Erythroblast (primary cell): ENCODE results near the gene FERMT2.
"Not testable (repeated sequence)": the region's sequence is repeated elsewhere in the genome, so short reads cannot be mapped to it uniquely, and the experiment has no call there.

ENCODE experiments used
- DNase-seq, 2 experiments: peaks; one replicate each; lab custom pipeline; 2025; lab: John Stamatoyannopoulos, UW
- GATA1 ChIP-seq: IDR thresholded peaks from 2 replicates; pipeline ENCODE4 v1.6.1; 2011; ENCODE audit warnings: low read depth, mild to moderate bottlenecking, control low read depth, low read length, moderate library complexity
- POLR2A ChIP-seq: IDR thresholded peaks from 2 replicates; pipeline ENCODE4 v1.6.1; 2011; ENCODE audit warnings: mild to moderate bottlenecking, low read length

Gene FERMT2

DNA sequence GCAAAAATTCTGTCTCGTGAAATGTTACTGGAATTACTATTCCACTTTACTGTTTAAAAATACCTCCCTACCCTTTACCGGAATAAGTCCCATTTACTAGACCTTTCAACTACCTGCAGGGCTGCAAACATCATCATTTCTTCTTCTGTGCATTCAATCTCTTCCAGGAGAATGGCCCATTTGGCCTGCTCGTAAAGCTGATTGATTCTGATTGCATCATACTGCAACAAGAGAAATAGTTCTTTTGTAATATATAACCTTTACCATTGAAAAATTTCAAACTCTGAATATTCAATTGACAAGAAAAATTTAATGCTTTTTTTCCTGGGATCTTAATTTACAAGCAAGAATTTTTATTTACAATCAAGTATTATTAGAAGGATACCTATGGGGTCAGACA, 72.4 kb downstream of the FERMT2 start:
- DNase-seq = no peak
- TF ChIP-seq POLR2A (no peak), GATA1 (no peak)

DNA sequence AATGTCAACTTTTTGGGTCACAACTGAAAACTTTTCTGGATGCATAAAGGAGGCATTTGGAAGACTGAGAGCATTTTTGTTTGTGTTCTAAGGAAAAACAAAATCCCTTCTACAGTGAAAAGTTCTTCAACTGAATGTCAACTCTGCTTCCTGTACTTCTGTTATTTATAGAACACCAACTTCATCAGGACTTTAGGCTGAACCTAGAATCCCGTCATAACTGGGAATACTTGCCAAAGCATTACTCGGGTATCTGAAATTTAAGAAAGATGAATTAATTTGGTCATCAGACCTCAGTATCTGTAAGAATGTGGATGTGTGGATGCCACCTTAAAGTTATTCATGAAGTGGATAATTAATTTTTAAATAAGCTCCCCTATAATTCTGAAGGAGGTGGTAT, 73.2 kb downstream of the FERMT2 start:
- no peak for DNase-seq
- no peak for TF ChIP-seq POLR2A
- TF ChIP-seq GATA1 = no peak

DNA sequence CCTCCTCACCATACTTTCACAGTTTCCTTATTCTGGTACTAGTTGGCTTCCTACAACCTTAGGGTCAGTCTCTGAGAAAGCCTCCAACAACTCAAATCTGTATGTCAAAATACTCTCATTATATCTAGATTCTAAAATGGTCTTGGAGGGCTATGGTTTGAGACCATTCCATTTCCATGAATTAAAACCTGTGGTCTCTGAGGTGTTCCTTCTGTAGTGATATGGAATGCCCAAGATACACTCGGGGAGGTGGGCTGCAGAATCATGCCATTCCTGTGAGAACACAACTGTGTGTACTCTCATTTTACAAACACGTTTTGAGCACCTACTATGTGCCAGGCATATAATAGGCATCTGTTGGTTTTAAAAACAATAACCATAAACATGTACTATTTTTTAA, 74.0 kb downstream of the FERMT2 start:
- TF ChIP-seq GATA1 (no peak), POLR2A (no peak)
- no peak for DNase-seq

DNA sequence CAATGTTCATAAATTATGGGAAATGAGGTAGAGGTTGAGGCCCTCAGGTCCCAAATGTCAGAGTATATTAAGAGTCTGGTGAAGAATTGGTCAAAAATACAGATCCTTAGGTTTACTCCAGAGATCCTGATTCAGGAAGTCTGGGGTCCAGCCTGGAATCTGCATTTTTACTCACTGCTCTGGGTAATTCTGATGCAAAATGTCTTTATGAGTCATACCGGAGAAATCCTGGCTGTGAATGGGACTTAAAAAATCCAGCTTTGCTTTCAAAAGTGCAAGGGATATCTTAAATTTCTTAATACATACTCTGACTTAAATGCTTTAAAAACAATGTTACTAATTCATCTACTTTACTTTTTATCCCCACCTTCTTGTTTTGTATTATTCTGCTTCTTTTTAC, 74.5 kb downstream of the FERMT2 start:
- DNase-seq = no peak
- TF ChIP-seq GATA1 (no peak), POLR2A (no peak)

DNA sequence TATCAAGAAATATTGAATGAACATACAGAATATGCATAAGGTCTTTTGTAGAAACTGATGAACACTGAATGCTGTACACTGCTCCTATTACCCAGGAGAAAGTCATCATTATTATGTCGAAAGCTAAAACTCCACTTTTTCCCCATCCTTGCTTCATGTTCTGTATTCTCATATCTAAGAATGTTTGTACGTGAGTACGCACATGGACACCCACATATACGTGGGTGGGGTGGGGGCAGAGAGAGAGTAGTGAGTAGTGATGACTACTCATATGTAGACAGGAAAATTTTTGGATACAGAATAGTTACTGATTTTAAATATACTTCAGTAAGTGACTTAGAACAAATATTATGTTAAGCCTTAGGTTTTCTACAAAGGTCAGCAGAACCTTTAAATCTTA, 75.1 kb downstream of the FERMT2 start:
- no peak for DNase-seq

DNA sequence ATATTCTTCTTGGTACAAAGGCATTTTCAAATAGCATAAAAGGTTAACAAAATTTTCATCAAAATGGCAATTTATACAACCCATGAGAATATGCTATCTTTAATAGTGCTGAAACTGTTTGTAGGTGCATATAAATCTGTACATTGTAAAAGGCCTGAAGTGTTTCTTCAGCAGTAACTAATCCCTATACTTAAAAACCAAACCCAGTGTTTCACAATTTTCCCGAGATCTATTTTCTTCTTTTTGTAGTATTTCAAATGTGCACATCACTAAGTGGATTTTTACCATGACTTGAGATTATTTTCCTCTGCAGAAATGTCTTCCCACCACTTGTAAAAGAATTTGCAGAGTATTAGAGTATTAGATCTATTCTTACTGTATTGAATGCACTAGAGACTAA, 76.5 kb downstream of the FERMT2 start:
- DNase-seq = no peak
- no peak for TF ChIP-seq GATA1
- no peak for TF ChIP-seq POLR2A

More for the DNA sequence above, 75.1 kb downstream of the FERMT2 start:
- TF ChIP-seq POLR2A (no peak), GATA1 (no peak)

DNA sequence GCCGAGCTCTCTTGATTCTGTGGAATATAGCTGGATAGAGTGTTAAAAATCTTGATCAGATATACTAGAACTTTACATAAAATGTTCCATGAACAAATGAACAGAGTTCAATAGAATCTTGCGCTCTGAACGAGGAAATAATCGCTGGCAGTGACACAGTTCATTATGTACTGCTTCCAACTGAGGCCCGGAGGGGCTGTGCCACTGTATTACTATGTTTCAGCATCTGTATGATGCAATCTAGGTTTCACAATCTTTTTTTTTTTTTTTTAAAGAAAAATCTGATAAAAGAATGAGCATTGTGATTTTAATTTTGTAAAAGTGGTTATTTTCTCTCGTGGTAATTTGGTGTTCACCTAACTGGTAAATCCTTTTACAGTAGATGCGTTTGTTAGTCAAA, 77.2 kb downstream of the FERMT2 start:
- TF ChIP-seq POLR2A (no peak), GATA1 (no peak)
- no peak for DNase-seq

DNA sequence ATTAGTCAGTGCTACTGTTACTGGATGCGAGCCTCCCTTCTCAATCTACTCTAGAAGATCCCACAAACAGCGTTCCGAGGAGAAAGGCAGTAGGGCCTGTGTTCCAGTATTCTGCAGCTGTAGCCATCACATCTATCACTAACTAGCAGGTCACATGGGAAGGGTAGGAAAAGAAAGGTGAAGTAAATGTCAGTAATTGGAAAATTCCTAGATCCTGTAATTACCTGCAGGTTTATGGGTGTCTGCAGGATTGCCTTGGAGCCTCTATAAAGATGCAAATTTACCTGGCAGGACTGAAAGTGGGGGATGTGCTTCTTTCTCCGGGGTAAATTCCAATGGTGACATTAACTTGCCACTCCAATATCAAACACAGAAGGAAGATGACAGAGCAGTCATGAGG, 77.8 kb downstream of the FERMT2 start:
- no peak for DNase-seq
- TF ChIP-seq GATA1 = no peak
- TF ChIP-seq POLR2A = no peak

DNA sequence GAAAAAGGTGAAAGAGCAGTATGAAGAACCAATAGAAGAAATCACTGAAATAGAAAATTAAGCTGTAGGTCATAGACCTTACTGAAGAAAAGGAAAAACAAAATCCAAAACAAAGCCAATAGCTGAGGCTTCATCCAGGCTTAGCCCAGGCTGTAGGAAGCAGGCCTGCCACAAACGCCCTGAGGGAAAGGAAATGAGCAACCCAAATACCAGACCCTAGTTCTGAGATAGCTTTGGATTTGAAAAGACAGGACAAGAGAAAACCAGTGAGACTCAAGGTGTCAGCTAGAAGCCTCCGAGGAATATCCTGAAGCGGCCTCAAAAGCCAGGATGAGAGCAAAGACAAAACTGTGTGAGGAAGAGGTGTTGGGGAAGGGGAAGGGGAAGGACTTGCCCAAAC, 79.2 kb downstream of the FERMT2 start:
- TF ChIP-seq GATA1 (no peak), POLR2A (no peak)
- DNase-seq = no peak

DNA sequence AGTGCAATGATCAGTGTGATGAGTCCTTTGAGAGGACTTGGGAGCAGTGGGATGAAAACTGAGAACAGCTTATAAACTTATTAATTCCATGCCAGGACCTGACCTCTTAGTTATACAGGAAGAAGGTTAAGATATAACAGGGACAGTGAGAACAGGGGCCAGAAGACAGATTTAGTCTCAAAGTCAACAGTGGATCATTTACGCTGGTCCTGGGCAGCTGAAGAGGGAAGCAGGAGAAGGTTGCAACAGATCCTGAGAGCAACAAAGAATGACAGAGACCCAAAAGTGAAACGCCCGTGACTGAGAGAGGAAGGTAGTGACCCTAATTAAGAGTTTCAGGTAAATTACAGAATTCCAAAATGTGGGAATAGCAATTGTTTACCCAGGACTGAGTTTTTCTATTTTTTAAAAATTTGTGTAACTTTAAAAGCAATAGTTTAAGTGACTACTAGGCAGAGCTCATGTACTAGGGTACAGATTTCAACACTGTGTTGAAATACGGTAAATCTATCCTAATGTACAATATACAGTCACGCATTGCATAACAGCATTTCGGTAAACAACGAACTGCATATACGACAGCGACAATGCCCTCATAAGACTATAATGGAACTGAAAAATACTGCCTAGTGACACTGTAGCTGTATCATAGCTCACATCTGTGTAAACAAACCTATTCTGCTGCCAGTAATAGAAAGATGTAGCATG, 81.8 kb downstream of the FERMT2 start:
- no peak for TF ChIP-seq GATA1
- no peak for DNase-seq

DNA sequence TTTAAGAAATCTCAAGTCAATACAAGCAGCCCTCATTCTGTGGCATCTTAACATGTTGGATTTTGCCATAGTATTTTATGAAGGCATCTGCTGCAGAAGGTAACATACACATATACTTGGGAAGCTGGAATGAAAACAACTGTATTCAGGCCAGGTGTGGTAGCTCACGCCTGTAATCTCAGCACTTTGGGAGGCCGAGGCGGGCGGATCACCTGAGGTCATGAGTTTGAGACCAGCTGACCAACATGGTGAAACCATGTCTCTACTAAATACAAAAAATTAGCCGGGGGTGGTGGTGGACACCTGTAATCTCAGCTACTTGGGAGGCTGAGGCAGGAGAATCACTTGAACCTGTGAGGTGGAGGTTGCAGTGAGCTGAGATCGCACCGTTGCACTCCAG, 86.0 kb downstream of the FERMT2 start:
- DNase-seq = not testable (repeated sequence)

DNA sequence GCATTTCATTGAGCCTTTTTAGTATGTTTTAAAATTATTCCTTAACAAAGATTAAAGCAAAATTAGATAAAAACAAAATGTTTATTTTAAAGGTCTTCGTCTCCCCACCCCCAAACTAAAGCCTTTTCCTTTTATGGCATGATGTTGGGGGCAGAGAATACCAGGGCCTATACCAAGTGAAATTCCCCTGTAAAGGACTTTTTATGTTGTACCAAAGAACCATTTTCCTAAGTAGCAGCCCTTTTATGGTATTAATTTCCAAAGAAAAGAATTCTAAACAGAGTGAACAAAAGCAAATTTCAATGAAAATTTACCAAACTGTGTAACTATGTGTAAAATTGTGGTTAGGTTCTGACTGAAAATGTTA, 87.5 kb downstream of the FERMT2 start:
- TF ChIP-seq GATA1 (no peak), POLR2A (no peak)
- DNase-seq = no peak

DNA sequence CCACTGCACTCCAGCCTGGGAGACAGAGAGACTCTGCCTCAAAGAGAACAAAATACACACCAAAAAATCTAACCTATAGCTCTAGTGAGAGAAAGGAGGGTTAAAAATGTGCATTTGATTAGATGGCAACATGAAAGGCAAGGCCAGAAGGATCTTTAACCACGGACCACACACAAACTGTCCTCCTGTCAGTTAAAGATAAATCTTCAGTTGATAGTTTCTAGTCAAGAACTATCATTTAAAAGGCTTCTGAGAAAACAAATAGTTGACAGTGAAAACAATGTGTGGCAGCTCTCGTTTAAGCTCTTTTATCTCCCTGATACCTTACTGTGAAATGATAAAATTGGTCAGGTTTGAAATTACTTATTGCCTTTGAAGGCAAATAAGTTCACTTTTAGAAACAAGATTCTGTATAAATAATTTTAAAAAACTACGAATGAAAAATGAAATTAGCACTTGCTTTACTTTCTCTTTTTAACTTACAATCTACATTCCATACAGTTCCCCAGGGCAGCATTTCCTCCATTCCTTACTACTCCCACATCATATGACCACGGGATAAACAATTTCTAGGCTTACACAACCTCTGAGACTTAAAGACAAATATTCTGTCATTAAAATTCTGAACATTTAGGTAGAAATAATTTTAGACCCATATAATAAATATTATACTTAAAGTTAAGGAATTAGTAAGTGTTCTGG, 88.1 kb downstream of the FERMT2 start:
- TF ChIP-seq POLR2A = no peak
- no peak for TF ChIP-seq GATA1
- peak in 1 of 2 experiments; percentile 5 for DNase-seq

DNA sequence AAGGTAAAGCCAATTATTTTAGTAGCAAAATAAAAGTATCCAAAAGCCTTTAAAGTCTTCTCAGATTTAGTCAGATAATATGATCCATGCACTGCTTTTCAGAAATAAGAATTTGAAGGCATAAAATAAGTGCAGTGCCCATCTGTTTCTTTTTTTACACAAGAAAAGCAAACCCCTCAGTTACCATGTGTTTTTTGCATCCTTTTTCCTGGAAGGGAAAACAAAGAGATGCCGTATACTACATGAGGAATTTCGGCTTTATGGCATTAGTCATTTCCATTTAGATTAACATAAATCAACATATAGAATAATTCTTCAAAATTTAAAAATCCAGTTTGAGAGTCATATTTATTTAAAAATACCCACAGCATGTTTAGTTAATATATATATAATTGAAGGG, 89.4 kb downstream of the FERMT2 start:
- TF ChIP-seq POLR2A (no peak), GATA1 (no peak)
- DNase-seq = no peak

DNA sequence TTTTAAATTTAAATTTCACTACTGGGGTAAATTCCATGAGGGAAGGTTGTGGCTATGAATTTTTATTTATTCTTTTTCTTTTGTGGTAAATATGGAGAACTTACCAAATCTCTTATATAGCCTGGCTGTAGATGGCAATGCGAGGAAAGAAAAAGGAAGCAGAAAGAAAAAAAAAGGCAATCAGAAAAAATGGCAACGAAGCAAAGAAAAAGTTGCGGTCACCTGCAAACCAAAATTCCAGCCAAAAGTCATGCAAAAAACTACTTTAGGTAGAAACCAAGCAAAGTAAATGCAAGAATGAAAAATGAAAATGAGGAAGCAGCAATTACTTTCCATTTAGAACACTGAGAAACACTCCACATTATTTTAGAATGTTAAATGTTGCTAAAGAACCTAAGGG, 89.9 kb downstream of the FERMT2 start:
- DNase-seq = no peak

More for the DNA sequence above, 89.9 kb downstream of the FERMT2 start:
- TF ChIP-seq POLR2A (no peak), GATA1 (no peak)
